AG10803 (cell line): ENCODE data around the gene RNF133.
"Not testable (repeated sequence)": the region's sequence is repeated elsewhere in the genome, so short reads cannot be mapped to it uniquely, and the experiment has no call there.

Source experiments
- DNase-seq: peaks from one replicate; pipeline ENCODE4 v3.0.0; 2010; ENCODE audit warnings: low read depth
- H3K4me3 ChIP-seq: 2 replicates; pipeline ENCODE4 v1.5.1; 2011; ENCODE audit warnings: mild to moderate bottlenecking, low read length, control low read depth
- TF ChIP-seq, protein P1 (sequence below): conservative IDR thresholded peaks from 2 replicates; pipeline ENCODE4 v1.5.1; 2011; ENCODE audit warnings: mild to moderate bottlenecking, low read length, control low read depth, inconsistent platforms

The RNF133 gene

DNA sequence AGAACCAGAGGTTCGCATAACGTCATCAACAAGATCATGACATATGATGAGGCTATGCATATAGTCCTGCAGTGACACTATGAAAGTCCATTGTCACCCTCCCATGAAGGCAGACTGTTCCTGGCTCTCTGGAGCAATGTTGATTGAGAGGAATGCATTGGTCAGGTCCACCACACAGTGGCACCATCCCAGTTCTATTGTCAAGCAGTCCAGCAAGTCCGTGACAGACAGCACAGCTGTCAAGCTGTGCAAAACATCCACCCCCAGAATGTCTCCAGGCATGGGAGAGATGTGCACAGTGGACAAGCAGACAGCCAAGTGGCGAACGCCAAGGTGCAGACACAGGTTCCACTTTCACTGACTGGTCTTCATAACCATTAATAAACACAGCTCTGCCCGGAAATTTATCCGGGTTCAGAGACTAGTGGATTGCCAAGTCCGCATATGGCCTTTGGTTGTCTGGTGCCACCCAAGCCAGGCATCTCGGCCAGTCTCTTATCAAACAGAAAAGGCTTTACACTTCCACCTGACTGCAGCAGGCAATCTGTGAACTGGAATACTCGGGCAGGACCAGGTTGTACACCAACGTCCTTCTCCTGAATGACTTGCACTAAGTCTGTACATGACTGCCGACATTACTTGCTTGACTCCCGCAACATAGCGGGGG, 7.2 kb downstream of the RNF133 start:
- H3K4me3 ChIP-seq, result no peak overlapping the region
- DNase-seq, result no peak
- TF ChIP-seq, protein P1, sequence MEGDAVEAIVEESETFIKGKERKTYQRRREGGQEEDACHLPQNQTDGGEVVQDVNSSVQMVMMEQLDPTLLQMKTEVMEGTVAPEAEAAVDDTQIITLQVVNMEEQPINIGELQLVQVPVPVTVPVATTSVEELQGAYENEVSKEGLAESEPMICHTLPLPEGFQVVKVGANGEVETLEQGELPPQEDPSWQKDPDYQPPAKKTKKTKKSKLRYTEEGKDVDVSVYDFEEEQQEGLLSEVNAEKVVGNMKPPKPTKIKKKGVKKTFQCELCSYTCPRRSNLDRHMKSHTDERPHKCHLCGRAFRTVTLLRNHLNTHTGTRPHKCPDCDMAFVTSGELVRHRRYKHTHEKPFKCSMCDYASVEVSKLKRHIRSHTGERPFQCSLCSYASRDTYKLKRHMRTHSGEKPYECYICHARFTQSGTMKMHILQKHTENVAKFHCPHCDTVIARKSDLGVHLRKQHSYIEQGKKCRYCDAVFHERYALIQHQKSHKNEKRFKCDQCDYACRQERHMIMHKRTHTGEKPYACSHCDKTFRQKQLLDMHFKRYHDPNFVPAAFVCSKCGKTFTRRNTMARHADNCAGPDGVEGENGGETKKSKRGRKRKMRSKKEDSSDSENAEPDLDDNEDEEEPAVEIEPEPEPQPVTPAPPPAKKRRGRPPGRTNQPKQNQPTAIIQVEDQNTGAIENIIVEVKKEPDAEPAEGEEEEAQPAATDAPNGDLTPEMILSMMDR, result no peak

- H3K4me3 ChIP-seq, result no peak overlapping the region
- DNase-seq, result no peak
- TF ChIP-seq, protein P1, result no peak
Measured at GRCh38 chr7:122689346-122690109, 9.4 kb downstream of the RNF133 start.

DNA sequence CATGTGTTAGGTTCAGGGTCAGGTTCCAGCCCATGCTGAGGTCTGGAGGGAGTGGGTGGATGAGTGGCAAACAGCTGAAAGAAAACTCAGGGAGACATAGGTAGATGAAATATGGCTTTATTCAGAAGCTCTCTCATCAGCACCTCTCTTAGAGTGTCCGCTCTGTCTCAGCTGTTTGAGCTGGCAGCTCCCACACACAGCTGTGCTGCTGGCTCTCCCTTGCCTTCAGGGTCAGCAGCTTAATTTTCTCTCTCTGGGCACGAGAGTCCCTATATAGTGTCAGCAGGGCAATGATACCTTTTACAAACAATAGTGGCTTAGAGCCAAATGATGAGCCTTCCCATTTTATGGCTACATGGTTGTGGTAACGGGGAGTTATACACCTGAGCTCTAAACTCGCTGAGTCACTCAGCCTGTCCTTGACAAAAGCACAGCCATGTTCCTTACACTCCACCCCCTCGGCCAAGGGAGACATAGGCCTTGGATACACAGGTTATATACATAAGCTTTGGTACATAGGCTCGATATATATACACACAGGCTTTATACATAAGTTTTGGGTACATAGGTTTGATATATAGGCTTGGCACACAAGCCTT, 10.4 kb downstream of the RNF133 start:
- H3K4me3 ChIP-seq, result no peak overlapping the region
- TF ChIP-seq, protein P1, result no peak
- DNase-seq, result no peak

DNA sequence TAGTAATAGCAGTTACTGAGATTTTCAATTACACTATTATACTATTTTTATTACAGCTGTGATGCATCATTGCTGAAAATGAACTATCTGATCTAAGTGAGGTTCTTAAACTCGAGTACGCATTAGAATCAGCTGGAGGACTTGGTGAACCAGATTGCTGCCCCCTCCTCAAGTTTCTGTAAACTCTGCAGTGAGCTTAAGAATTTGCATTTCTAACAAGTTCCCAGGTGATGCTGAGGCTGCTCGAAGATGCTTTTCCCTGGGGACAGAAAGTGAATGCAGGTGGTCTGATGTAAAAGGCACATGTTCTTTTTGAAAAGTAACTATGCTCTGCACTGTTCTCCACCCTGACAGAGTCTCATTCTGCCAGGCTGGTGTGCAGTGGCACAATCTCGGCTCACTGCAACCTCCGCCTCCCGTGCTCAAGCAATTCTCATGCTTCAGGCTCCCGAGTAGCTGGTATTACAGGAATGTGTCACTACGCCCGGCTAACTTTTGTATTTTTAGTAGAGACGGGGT, 12.5 kb downstream of the RNF133 start:
- TF ChIP-seq, protein P1, result no peak
- DNase-seq, result no peak
- H3K4me3 ChIP-seq, result no peak overlapping the region

- no peak for DNase-seq
- no peak overlapping the region for H3K4me3 ChIP-seq
- TF ChIP-seq, protein P1, result no peak
Measured at GRCh38 chr7:122684504-122684903, 14.4 kb downstream of the RNF133 start.

DNA sequence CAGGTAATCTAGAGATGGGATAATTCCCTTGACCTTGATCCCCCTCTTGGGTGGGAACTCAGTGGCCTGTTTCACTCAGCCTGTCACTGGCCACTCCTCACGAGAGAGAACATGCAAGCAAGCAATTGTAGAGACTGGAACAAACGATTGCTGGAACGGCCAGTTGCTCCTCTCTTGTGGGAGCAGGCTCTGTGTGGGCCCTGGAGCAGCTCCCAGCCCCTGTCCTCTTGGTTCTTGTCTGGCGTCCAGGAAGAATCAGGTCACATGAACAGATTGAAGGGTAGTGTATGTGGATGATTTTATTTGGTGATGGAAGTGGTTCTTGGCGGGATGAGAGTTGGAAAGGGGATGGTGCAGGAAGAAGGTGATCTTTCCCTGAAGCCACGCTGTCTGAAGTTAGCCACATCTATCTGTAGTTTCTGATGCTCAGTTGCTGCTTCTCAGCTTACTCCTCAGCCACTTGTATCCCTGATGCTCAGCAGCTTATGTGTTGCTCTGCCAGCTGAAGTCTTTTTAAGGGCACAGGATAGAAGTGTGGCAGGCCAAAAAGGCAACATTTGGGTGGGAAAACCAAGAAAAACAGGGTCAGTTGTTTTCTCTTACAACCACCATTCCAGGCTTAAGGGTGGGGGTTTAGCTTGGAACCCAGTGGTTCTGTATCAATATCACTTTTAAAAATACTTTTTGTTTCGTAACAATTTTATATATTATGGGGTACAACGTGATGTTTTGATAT, 15.9 kb downstream of the RNF133 start:
- DNase-seq, result no peak
- TF ChIP-seq, protein P1, result no peak
- H3K4me3 ChIP-seq, result no peak overlapping the region

DNA sequence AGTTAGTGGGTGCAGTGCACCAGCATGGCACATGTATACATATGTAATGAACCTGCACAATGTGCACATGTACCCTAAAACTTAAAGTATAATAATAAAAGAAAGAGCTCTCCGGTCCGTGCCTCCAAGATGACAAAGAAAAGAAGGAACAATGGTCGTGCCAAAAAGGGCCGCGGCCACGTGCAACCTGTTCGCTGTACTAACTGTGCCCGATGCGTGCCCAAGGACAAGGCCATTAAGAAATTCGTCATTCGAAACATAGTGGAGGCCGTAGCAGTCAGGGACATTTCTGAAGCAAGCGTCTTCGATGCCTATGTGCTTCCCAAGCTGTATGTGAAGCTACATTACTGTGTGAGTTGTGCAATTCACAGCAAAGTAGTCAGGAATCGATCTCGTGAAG, 17.7 kb downstream of the RNF133 start:
- not testable (repeated sequence) for H3K4me3 ChIP-seq, DNase-seq
